Measurements from ENCODE around the gene HACE1. TPM values are rescaled to one million over a fixed set of nuclear protein-coding genes. Genes with fewer than 3 reads are reported as not detected.

HACE1 gene
- total and polyA plus RNA-seq, 5 donors from 2014 or later = 4.2 to 13.9 (median 5.1) TPM

DNA sequence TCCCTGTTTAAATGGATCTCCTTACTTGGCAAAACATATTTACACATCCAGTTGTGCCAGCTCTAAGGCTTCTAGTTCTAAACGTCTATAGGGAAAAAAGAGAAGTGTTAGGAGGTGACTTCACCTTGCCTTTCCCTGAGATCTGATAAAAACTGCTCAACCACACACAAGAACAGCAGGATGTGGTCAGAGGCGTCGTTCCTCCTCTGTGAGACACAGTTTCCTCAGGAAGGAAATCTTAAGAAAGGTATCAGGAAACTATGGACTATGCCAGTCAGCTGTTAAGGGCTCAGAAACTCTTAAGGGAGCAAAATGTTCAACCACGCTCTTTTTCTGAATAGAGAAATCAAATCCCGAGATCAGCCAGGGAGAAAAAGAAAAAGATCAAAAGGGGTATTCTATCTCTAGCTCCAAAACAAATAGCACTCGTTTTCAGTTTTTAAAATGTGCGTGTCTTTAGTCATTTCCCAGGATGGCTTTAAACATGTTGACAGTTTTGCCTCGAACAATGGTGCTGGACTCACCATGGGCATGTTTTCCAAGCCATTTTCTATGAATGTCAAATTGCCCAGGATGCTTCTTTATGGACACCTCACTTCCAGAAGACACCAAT is 154.5 kb downstream of the HACE1 start:
- Mint-ChIP-seq H3K27me3 (no peaks in the 10 kb centered on the region), H3K9me3 (peaks cover 0 to 4% (median 0%) of the 10 kb centered on the region in 7 donors), H3K4me3 (peak overlapping the region; percentile 25 to 88 (median 69)), H3K27ac (peak overlapping the region; percentile 49 to 83 (median 71)), H3K4me1 (peaks cover 7 to 34% (median 27%) of the 10 kb centered on the region in 4 donors), H3K36me3 (no peaks in the 10 kb centered on the region)
- DNase-seq (peak in 2 of 3 donors; percentile 10 to 78), ATAC-seq (ENCODE audit: low read depth in 2 of 2) (peak; percentile 50 to 71)
- Histone ChIP-seq H3K27me3 (ENCODE audit: control insufficient read depth, insufficient read depth, low read length) (no peaks in the 10 kb centered on the region), H3K9me3 (ENCODE audit: control insufficient read depth in 2 of 2, low read length in 2 of 2) (no peaks in the 10 kb centered on the region), H3K4me1 (ENCODE audit: control insufficient read depth, insufficient read depth, low read length, poor library complexity, severe bottlenecking) (peaks cover 16% of the 10 kb centered on the region), H3K27ac (ENCODE audit: insufficient read depth, low read length, poor library complexity, severe bottlenecking) (no peak overlapping the region), H3K36me3 (ENCODE audit: control insufficient read depth, insufficient read depth, low read length) (no peaks in the 10 kb centered on the region), H3K4me3 (ENCODE audit: low read depth, low read length) (peak overlapping the region; percentile 71)

DNA sequence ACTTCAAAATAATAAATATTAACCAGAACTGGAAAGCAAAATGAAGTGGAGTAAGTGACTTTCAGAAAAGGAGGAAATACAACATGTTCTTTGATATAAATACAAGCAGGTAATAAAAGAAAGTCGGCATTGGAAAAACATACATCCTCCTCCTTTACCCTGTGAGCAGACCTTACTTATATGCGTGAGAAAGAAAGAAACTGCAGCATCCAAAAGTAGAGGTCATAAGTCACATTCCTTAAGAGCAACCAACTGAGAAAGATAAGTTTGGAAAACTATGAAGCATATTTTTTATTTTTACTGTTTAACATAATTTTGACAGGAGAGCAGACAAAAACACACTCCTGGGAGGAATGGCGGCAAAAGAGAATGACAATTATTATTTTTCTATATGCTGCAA is 155.5 kb downstream of the HACE1 start:
- Mint-ChIP-seq H3K4me1 (peaks cover 7 to 34% (median 27%) of the 10 kb centered on the region in 4 donors), H3K27ac (peak overlapping the region in 1 of 3 donors; percentile 20), H3K27me3 (no peaks in the 10 kb centered on the region), H3K4me3 (no peak overlapping the region), H3K36me3 (no peaks in the 10 kb centered on the region), H3K9me3 (peaks cover 0 to 2% (median 0%) of the 10 kb centered on the region in 7 donors)
- ATAC-seq (ENCODE audit: low read depth in 2 of 2) (no peak), DNase-seq (no peak)
- Histone ChIP-seq H3K4me3 (ENCODE audit: low read depth, low read length) (no peak overlapping the region), H3K36me3 (ENCODE audit: control insufficient read depth, insufficient read depth, low read length) (no peaks in the 10 kb centered on the region), H3K9me3 (ENCODE audit: control insufficient read depth in 2 of 2, low read length in 2 of 2) (no peaks in the 10 kb centered on the region), H3K27ac (ENCODE audit: insufficient read depth, low read length, poor library complexity, severe bottlenecking) (no peak overlapping the region), H3K4me1 (ENCODE audit: control insufficient read depth, insufficient read depth, low read length, poor library complexity, severe bottlenecking) (peaks cover 16% of the 10 kb centered on the region), H3K27me3 (ENCODE audit: control insufficient read depth, insufficient read depth, low read length) (no peaks in the 10 kb centered on the region)

GRCh38 chr6:104702126-104702841 is 157.4 kb downstream of the HACE1 start:
- Histone ChIP-seq H3K9me3 (ENCODE audit: control insufficient read depth in 2 of 2, low read length in 2 of 2) (no peaks in the 10 kb centered on the region), H3K4me3 (ENCODE audit: low read depth, low read length) (no peak overlapping the region), H3K27me3 (ENCODE audit: control insufficient read depth, insufficient read depth, low read length) (no peaks in the 10 kb centered on the region), H3K36me3 (ENCODE audit: control insufficient read depth, insufficient read depth, low read length) (no peaks in the 10 kb centered on the region), H3K27ac (ENCODE audit: insufficient read depth, low read length, poor library complexity, severe bottlenecking) (no peak overlapping the region), H3K4me1 (ENCODE audit: control insufficient read depth, insufficient read depth, low read length, poor library complexity, severe bottlenecking) (peaks cover 16% of the 10 kb centered on the region)
- Mint-ChIP-seq H3K9me3 (peaks cover 0 to 2% (median 0%) of the 10 kb centered on the region in 7 donors), H3K4me3 (no peak overlapping the region), H3K27me3 (no peaks in the 10 kb centered on the region), H3K36me3 (no peaks in the 10 kb centered on the region), H3K27ac (no peak overlapping the region), H3K4me1 (peaks cover 7 to 34% (median 27%) of the 10 kb centered on the region in 4 donors)
- DNase-seq (no peak), ATAC-seq (ENCODE audit: low read depth in 2 of 2) (no peak)

DNA sequence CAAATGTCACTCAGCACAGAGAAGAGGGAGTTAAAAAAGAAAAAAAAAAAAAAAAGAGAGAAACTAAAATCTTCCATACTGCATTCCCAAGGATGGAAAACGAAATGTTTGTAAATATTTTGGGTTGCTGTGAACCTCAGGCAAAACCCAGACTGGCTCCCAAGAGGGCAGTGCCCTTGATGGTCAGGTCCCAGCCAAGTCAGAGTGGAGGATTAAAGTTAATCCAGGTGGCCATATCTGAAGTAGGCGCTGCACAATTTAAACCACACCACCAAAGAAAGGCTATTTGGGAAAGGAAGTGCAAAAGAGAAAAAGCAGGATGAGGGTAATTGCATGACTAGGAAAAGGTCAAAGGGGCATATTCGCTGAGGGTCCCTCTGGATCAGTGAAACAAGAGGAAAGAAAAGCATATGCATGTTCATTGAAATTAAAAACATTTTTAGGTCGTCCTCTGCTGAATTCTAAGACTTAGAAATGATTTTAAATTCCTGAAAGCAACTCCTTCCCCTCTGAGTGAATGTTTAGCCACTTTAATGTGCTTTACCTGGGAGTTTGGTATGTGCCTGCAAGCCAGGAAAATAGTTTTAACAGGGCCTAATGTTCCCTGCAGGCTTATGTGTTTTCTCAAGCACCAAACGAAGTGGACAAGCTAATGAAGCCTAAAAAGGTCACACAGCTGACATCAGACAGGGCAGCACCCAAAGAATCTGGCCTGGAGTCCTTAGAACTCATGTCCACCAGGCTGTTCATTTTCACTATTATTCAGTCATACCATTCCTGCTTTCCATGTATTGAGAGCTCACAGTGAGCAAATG is 159.1 kb downstream of the HACE1 start:
- DNase-seq (no peak), ATAC-seq (ENCODE audit: low read depth in 2 of 2) (no peak)
- H3K36me3 ChIP-seq (ENCODE audit: control insufficient read depth, insufficient read depth, low read length) = no peaks in the 10 kb centered on the region
- Mint-ChIP-seq H3K36me3 (no peaks in the 10 kb centered on the region), H3K9me3 (peaks cover 0 to 2% (median 0%) of the 10 kb centered on the region in 7 donors), H3K27me3 (no peaks in the 10 kb centered on the region), H3K4me1 (peaks cover 12 to 28% (median 20%) of the 10 kb centered on the region in 4 donors), H3K27ac (no peak overlapping the region), H3K4me3 (no peak overlapping the region)
- H3K4me1 ChIP-seq (ENCODE audit: control insufficient read depth, insufficient read depth, low read length, poor library complexity, severe bottlenecking) = peaks cover 15% of the 10 kb centered on the region
- H3K9me3 ChIP-seq (ENCODE audit: control insufficient read depth in 2 of 2, low read length in 2 of 2) = no peaks in the 10 kb centered on the region
- no peaks in the 10 kb centered on the region for H3K27me3 ChIP-seq (ENCODE audit: control insufficient read depth, insufficient read depth, low read length)
- no peak overlapping the region for H3K27ac ChIP-seq (ENCODE audit: insufficient read depth, low read length, poor library complexity, severe bottlenecking)
- H3K4me3 ChIP-seq (ENCODE audit: low read depth, low read length) = no peak overlapping the region

GRCh38 chr6:104699593-104700329 is 160.0 kb downstream of the HACE1 start:
- peaks cover 7 to 20% (median 12%) of the 10 kb centered on the region in 4 donors for H3K4me1 Mint-ChIP-seq
- no peak overlapping the region for H3K27ac ChIP-seq (ENCODE audit: insufficient read depth, low read length, poor library complexity, severe bottlenecking)
- no peaks in the 10 kb centered on the region for H3K36me3 ChIP-seq (ENCODE audit: control insufficient read depth, insufficient read depth, low read length)
- peaks cover 5% of the 10 kb centered on the region for H3K27me3 Mint-ChIP-seq
- H3K9me3 ChIP-seq (ENCODE audit: control insufficient read depth in 2 of 2, low read length in 2 of 2) = no peaks in the 10 kb centered on the region
- DNase-seq (no peak), ATAC-seq (ENCODE audit: low read depth in 2 of 2) (no peak)
- no peaks in the 10 kb centered on the region for H3K36me3 Mint-ChIP-seq
- no peaks in the 10 kb centered on the region for H3K27me3 ChIP-seq (ENCODE audit: control insufficient read depth, insufficient read depth, low read length)
- H3K4me1 ChIP-seq (ENCODE audit: control insufficient read depth, insufficient read depth, low read length, poor library complexity, severe bottlenecking) = peaks cover 7% of the 10 kb centered on the region
- no peak overlapping the region for H3K4me3 ChIP-seq (ENCODE audit: low read depth, low read length)
- H3K9me3 Mint-ChIP-seq = peaks cover 0 to 2% (median 0%) of the 10 kb centered on the region in 7 donors
- no peak overlapping the region for H3K4me3 Mint-ChIP-seq
- H3K27ac Mint-ChIP-seq = no peak overlapping the region

DNA sequence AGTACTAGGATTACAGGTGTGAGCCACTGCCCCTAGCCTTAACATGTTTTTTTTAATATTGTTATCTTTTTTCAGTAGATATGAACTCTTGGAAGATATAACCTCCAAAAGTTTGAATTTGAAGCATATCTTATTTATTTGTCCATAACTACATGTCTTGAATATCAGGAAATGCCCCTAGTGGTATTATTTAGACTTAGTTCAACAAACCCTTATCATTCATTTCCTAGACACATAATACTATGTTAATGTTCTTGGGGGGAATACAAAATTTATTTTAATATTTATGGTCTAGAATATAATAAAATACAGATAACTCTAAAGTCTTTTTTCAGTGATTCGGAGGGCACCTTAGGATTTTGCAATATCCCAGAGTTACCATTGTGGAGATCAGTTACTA is 160.7 kb downstream of the HACE1 start:
- H3K4me1 ChIP-seq (ENCODE audit: control insufficient read depth, insufficient read depth, low read length, poor library complexity, severe bottlenecking) = no peaks in the 10 kb centered on the region
- H3K4me1 Mint-ChIP-seq = peaks cover 5 to 12% (median 7%) of the 10 kb centered on the region in 4 donors
- DNase-seq (no peak), ATAC-seq (ENCODE audit: low read depth in 2 of 2) (no peak)
- H3K36me3 Mint-ChIP-seq = no peaks in the 10 kb centered on the region
- peaks cover 0 to 2% (median 0%) of the 10 kb centered on the region in 7 donors for H3K9me3 Mint-ChIP-seq
- peaks cover 5% of the 10 kb centered on the region for H3K27me3 Mint-ChIP-seq
- no peaks in the 10 kb centered on the region for H3K9me3 ChIP-seq (ENCODE audit: control insufficient read depth in 2 of 2, low read length in 2 of 2)
- H3K4me3 Mint-ChIP-seq = no peak overlapping the region
- no peak overlapping the region for H3K27ac ChIP-seq (ENCODE audit: insufficient read depth, low read length, poor library complexity, severe bottlenecking)
- H3K27me3 ChIP-seq (ENCODE audit: control insufficient read depth, insufficient read depth, low read length) = no peaks in the 10 kb centered on the region
- H3K27ac Mint-ChIP-seq = no peak overlapping the region
- H3K36me3 ChIP-seq (ENCODE audit: control insufficient read depth, insufficient read depth, low read length) = no peaks in the 10 kb centered on the region
- no peak overlapping the region for H3K4me3 ChIP-seq (ENCODE audit: low read depth, low read length)

DNA sequence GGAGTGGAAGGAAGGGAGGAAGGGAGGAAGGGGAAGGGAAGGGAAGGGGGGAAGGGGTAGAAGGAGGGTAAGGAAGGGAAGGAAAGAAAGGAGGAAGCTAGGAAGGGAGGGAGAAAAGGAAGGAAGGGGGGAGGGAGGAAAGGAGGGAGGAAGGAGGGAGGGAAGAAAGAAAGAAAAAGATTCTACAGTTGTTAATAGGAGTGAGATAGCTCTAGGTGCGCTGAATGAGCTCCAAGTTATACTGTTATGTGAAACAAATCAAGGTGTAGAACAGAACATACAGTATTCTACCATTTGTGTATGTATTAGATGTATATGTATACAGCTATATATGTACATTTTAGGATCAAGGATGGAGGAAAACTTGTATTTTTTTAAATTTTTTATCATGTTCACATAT is 167.7 kb downstream of the HACE1 start:
- Histone ChIP-seq H3K4me3 (ENCODE audit: low read depth, low read length) (no peak overlapping the region), H3K36me3 (ENCODE audit: control insufficient read depth, insufficient read depth, low read length) (no peaks in the 10 kb centered on the region), H3K9me3 (ENCODE audit: control insufficient read depth in 2 of 2, low read length in 2 of 2) (no peaks in the 10 kb centered on the region), H3K4me1 (ENCODE audit: control insufficient read depth, insufficient read depth, low read length, poor library complexity, severe bottlenecking) (no peaks in the 10 kb centered on the region), H3K27ac (ENCODE audit: insufficient read depth, low read length, poor library complexity, severe bottlenecking) (no peak overlapping the region), H3K27me3 (ENCODE audit: control insufficient read depth, insufficient read depth, low read length) (no peaks in the 10 kb centered on the region)
- Mint-ChIP-seq H3K36me3 (no peaks in the 10 kb centered on the region), H3K27me3 (peaks cover 5% of the 10 kb centered on the region), H3K9me3 (peaks cover 0 to 3% (median 0%) of the 10 kb centered on the region in 7 donors), H3K4me3 (no peak overlapping the region), H3K27ac (no peak overlapping the region), H3K4me1 (peaks cover 0 to 2% (median 0%) of the 10 kb centered on the region in 4 donors)
- no peak for DNase-seq
- ATAC-seq (ENCODE audit: low read depth in 2 of 2) = no peak

Measured in CD4-positive, CD25-positive, alpha-beta regulatory T cell (primary cell).